Activated CD8-positive, alpha-beta memory T cell treated with anti-CD3 and anti-CD28 coated beads, Interleukin-2, amount 50 U/mL, for 4 hours (primary cell): Measurements from ENCODE around the gene DTX2.
"Not testable (repeated sequence)": the region's sequence is repeated elsewhere in the genome, so short reads cannot be mapped to it uniquely, and the experiment has no call there.

Experiments
- DNase-seq: peaks from one replicate; pipeline ENCODE4 v3.0.0-alpha.2; 2020

Gene DTX2

DNA sequence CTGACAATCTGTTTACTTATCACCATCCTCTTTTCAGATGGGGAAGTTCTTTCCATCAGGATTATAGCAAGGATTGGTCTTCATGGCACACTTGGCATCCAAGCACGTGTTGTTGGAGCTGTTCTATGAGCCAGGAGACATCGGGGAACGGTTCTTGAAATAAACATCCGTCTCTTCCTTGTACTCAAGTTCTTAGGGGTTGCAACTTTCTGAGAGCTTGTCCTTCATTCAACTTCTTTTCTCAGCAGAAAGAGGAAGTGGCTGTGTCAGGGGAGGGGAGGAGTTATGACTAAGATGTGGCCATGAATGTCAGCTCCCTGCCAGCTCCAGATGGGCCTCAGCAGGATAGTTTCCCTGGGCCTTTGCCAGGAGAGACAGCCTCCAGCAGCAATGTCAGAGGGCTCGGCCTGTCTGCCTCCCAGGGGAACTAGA, 15.9 kb upstream of the DTX2 start:
- DNase-seq, result not testable (repeated sequence)

DNA sequence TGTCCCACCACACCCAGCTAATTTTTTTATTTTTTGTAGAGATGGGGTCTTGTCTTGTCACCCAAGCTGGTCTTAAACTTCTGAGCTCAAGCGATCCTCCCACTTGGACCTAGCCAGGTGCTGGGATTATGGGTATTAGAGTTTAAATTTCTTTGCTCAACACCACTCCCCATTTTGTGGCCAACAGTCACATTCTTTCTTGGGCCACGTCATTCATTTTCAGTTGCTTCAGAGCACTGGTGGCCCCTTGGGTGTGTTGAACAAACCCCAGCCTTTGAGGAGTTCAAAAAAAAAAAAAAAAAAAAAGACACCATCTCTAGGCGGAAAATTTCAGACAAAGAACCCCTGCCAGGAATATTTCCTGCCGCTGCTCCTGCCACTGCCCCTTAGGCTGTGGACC, 4.5 kb upstream of the DTX2 start:
- not testable (repeated sequence) for DNase-seq

DNA sequence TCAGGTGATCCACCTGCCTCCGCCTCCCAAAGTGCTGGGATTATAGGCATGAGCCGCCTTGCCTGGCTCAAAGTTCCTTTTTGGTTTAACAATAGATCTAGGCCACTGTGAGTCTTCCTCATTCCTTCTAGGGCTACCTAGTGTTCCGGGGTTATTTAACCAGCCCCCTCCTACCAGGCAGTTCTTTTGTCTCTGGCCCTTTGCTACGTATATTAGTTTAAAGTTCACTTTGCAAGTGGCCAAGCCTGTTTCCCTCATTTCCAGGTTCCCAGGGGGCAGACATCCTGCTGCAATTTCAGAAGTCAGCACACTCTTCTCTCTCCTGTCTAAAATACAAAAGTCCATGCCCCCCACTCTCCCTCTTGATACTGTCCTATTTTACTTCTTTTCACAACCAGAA, 3.0 kb upstream of the DTX2 start:
- DNase-seq, result not testable (repeated sequence)

DNA sequence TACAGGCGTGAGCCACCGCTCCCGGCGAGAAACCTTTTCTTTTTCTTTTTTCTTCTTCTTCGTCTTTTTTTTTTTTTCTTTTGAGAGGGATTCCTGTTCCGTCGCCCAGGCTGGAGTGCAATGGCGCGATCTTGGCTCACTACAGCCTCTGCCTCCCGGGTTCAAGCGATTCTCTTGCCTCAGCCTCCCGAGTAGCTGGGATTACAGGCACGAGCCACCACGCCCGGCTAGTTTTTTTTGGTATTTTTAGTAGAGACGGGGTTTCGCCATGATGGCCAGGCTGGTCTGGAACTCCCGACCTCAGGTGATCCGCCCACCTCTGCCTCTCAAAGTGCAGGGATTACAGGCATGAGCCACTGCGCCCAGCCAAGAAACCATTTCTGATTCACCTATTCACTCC, 742 bp upstream of the DTX2 start:
- not testable (repeated sequence) for DNase-seq

DNA sequence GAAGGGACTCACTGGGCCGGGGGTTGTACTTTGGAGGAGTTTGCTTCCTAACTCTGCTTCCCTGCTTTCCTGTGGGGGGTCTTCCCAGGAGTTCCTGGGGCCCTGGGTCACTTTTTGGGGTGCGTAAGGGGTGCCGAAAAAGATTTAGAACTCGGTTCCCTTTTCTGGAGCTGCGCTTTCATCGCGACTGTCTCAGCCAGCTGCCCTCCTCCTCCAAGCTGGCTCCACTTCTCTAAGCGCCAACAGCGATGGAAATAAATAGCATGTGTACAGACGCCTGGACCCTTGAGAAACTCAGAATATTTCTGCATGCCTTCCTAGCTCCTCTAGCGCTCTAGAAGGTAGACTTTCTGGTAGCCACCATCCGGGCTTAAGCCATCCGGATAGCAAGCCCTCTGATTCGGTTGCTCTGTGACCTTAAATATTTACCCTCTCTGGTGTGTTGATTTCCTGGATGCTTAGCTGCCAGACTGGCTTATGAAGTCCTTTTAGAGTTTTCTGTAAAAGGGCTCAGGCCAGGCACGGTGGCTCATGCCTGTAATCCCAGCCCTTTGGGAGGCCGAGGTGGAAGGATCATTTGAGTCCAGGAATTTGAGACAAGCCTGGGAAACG, 868 bp downstream of the DTX2 start:
- not testable (repeated sequence) for DNase-seq

DNA sequence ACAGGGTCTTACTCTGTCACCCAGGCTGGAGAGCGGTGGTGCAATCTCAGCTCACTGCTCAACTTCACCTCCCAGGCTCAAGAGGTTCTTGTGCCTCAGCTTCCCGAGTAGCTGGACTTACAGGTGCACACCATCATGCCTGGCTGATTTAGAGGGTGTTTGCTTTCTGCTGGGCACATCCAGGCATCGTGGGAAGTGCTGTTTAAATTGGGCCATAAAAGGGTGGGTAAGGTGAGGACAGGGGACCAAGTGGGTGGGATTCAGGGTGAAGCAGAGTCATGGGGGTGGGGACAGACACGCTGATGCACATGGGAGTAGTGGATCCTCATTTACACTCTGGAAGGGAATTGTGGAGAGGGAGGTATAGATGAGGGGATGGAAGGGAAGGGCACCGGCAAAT, 3.5 kb downstream of the DTX2 start:
- not testable (repeated sequence) for DNase-seq

DNA sequence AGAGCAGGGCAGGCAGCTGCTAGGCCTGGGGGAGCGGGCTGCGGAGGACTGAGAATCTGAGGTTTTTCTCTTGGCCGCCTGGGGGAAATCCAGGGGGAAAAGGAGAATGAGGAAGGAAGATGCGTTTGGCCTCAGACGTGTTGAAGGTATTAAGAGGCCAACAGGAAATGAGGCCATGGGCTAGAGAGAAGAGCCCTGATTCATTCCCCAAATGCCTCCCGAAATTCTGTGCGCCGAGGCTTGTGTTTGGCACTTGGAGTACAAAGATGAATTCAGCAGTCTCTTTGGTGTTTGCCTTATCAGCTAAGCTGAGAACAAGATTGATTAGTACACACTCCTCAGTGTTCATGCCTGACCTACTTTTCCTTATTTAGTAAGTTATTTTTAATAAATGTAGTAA, 4.4 kb downstream of the DTX2 start:
- DNase-seq, result not testable (repeated sequence)

DNA sequence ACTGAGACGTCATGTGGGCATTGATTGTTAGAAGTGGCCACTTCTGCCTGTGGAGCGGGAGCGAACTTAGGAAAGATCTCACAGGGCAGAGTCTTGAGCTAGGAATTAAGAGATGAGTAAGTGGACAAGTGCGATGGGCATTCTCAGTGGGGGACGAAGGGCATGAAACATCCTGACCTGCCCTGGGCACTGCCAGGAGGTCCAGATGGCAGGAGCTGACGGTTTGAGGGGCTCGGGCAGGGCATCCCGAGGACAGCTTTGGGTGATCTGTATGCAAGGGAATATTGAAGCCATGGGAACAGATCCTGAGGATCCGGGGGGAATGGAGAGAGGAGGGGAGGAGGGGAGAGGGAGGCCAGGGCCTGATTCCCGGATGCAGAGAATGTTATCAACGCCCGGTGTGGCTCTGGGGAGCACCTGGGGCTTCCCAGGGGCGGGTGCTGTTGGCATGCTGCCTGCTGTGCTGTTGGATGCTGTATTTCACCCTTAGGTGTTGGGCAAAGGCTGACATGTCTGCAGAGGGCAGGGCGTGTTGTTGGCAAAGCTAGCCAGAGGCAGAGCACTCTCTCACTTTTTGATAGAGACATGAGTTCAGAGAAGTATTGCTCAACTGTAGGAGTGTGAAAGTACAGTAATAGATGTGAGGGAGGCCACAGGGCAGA, 6.4 kb downstream of the DTX2 start:
- not testable (repeated sequence) for DNase-seq

DNA sequence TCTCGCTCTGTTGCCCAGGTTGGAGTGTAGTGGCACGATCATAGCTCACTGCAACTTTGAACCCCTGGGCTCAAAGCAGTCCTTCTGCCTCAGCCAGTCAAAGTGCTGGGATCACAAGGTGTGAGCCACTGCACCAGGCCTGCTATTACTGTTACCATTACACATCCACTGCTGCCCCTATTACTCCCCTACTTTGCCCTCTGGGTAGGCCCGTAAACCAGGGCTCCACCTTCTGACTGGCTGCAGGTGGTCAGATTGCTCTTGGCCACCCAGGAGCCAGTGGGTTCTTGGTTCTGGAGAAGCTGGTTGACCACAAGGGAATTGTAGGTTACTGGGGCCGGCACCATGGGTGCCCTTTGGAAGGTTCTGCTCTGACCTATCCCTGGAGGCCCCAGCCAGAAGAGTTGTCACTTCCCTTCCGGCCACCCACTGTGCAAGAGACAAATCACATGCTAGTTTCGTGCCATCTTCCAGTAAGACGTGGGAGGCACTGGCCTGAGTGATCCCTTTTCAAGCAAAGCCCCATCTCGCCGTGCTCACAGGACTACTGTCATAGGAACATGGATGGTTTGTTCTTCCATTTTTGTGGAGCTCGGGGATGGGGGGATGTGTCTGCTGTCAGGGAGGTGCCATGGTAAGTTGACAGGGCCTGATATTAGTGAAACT, 10.2 kb downstream of the DTX2 start:
- DNase-seq, result not testable (repeated sequence)

DNA sequence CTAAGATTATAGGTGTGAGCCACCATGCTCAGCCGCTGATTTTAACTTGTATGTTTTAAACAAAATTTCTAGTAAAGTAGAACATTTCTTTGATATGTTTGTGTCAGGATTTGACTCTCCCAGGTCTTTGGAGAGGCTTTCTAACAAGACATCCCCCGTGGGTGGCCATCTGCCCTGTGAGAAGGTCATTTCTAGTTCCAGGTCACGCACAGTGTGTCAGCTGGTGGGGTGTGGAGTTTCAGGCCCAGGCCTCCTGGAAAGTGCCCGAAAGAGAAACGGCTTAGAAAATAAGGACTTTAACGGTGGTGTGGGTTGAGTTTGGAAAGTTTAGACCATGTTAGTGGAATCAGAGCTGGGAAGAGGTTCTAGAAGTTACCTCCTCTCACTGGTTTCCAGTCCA, 11.6 kb downstream of the DTX2 start:
- DNase-seq, result not testable (repeated sequence)

DNA sequence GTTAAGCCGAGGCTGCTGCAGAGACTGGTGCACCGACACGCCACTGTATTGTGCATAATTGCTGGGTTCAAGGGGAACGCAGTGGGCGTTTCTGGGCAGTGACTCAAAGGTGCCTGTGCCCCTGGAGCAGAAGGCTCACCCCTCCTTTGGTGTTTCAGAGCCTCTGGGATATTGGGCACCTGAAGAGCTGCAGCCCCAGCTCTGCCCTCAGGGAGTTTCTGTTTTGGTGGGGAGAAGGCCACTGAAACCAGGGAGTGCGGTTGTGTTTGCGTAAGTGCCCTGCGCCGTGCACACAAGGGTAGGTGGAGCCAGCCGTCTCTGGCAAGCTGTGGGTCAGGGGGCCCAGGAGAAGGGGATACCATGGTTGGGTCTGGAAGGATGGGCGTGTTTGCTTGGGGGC, 14.8 kb downstream of the DTX2 start:
- DNase-seq, result not testable (repeated sequence)

DNA sequence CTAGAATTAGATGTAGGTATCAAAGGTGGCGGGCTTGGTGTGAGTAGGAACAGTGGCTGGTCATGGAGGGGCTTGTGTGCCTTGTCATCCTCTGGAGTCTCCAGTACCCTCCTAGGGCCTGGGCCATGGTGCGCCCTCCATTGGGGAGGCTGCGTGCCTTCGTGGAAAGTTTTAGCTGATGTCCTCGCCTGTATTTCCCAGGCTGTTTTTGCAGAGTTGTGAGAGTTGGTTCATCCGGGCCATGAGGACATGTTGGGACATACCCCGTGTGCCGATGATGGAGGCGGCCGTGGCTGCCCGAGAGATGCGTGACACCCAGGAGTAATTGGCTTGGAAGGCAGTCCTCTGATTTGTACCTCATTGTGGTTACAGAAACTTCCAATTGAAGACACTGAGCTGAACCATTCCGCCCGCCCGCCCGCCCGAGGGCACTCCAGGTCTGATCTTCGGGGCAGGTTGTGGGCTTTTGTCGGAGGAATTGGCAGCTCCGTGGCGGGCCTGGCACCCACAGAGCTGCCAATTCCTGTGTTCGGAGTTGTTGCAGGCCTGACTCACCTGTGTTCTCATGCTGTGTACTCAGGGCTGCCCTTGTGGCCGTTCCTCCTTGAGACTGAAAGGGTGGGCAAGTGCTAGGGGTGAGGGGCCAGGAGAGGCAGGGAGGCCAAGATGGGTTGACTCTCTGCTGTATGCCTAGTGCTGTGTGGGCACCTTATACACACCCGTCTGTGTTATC, 15.4 kb downstream of the DTX2 start:
- not testable (repeated sequence) for DNase-seq

DNA sequence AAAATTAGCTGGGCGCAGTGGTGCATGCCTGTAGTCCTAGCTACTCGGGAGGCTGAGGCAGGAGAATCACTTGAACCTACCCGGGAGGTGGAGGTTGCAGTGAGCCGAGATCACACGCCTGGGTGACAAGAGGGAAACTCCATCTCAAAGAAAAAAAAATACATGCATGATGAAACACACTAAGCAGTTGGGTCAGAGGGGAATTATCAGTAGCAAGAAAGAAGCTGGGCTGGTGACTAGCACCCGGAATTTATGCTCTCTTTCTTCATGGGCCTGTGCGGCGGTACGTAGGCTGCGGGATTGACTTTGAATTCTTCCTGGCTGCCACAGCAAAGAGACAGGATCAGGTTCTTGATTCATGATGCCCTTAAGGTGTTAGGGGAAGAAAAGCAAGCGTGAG, 18.1 kb downstream of the DTX2 start:
- DNase-seq, result not testable (repeated sequence)

DNA sequence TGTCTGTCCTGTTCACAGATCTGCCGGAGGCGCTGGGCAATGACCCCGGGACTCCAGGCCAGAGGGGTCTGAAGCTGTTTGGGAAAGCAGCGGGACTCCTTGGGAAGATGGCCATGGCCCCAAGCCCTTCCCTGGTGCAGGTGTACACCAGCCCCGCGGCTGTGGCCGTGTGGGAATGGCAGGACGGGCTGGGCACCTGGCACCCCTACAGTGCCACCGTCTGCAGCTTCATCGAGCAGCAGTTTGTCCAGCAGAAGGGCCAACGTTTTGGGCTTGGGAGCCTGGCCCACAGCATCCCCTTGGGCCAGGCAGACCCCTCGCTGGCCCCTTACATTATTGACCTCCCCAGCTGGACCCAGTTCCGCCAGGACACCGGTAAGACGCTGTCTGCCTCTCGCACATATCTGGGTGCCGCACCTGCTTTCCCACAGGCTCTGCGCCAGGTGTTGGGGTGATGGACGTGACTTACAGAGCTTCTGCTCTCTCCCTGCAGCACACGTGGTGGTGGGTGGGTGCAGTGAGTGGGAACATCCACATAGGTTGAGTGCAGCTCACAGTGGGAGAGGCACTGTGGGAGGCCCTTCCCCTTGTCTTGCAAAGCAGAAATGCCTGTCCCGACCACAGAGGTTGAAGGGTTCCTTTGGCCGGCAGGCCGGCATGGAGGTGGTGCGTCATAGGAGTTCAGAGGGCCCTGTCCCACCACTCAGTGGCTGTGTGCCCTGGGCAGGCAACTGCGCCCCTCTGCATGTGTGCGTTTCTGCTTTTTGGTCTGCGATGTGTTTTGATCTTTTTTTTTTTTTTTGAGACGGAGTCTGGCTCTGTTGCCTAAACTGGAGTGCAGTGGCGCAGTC, 19.1 kb downstream of the DTX2 start:
- DNase-seq, result not testable (repeated sequence)

DNA sequence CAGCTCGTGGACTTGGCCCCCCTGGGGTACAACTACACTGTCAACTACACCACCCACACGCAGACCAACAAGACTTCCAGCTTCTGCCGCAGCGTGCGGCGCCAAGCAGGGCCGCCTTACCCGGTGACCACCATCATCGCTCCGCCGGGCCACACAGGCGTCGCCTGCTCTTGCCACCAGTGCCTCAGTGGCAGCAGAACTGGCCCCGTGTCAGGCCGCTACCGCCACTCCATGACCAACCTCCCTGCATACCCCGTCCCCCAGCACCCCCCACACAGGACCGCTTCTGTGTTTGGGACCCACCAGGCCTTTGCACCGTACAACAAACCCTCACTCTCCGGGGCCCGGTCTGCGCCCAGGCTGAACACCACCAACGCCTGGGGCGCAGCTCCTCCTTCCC, 21.2 kb downstream of the DTX2 start:
- DNase-seq, result not testable (repeated sequence)

DNA sequence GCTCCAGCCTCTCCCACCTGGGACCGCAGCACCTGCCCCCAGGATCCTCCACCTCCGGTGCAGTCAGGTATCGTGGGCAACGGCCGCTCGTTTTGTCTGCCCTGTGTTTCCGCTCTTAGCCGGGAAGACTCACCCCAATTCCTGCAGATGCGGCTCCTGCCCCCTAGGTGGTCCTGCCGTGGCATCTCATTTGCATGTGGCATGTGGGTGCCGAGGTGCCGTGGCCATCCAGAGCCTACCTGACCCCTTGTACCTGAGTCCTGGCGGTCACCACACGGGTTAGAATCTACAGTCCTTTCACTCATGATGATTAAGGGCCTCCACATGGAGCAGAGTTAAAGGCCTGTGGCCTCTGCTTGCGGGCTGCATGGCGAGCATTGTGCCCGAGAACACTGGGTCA, 21.6 kb downstream of the DTX2 start:
- DNase-seq, result not testable (repeated sequence)

DNA sequence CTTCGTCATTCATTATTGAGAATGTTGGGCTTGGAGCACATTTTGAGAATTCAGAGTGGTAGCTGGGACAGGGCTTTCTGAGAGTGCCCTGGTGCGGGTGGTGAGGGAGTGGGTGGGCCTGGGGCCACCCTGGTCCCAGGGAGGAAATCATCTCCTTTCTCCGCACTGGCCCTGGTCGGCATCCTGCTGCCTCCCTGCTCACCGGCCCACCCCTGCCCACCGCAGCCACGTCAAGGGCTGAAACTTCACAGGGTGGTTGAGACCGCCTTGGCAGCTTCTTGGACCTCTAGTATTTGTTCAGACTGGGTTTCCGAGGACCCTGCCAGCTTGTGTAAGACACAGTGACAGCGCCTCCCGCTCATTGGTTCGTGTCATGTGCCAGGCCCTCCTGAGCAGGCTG, 22.9 kb downstream of the DTX2 start:
- DNase-seq, result not testable (repeated sequence)

DNA sequence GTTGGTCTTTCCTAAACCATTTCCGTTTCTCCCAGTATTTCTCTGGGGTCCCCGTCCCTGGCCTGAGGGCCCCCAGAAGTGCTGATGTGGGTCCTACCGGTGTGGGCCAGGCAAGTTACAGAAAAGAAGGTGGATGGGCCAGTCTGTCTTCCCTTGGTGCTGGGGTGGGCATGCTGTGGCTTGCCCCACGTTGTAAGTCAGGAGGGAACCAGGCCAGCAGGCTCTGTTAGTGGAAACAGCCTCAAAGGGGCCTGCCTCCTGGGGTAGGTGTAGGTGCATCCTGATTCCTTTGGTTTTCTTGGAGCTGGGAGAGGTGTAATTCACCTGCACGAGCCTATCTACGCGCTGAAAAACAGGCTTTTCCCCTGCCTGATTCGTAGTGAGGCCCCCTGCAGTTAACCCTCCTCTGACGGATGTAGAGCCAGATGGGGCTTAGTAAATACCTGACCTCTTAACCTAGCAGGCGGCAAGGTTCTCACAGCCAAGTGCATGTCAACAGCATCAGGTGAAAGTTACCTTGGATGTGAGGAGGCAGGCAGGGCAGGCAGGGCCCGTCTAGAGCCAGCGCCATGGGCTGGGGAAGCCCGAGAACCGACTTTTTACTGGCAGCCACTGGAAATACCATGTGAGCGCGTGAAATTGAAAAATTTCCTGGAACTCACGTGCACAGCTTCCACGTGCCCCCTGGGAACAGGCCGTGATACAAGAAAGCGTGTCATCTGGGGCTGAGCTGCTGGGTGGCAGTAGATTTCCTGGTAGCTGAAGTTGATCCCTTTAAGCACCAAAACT, 24.5 kb downstream of the DTX2 start:
- DNase-seq, result not testable (repeated sequence)

DNA sequence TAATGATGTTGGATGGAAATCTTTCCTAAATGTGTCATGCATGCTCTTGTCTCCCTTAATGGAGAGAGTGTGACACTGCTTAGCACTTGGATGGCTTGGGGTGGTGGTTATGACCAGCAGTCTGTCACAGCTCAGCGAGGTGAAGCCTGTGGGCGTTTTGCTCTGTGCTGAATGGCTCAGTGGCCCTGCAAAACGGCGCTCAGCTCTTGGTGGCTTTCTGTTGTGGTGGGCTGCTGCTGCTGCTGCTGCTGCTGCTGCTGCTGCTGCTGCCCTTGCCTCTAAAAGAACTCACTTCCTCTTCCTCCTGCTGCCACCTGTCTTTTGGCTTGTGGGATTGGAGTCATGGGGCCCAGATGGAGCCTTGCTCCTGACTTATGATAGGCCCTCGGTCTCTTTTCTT, 25.1 kb downstream of the DTX2 start:
- DNase-seq, result peak; percentile 39

DNA sequence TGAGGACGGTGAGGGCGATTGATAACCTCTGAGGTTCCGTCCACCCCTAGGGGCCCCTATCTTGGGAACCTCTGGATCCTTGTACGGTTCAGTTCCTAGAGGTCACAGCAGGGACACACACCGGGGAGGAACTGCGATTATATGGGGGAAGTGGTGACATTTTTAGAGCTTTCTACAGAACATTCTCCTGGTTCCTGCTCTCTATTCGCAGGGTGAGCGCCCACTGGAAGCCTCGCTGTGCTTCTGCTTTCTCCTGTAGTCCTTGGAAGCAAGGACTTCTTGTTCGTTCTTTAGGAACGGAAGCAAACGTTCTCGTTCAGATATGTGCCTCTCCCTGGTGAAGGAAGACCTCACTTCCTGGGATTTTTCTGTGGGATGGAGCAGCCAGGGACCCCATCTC, 26.5 kb downstream of the DTX2 start:
- not testable (repeated sequence) for DNase-seq

DNA sequence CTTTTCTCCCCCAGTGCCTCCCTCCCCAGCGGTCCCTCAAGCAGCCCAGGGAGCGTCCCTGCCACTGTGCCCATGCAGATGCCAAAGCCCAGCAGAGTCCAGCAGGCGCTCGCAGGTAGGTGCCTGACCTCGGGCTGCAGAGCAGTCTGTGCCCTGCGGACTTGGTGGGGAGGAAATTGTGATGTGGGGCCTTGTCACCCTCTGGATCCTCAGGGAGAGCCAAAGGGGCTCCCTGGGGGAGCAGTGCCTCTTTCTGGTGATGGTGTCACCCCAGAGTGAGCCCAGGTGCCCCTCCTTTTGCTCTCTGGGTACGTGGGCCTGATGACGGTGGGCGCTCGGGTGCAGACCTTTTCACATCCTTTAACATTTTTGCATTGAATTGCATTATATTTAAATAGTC, 30.6 kb downstream of the DTX2 start:
- DNase-seq, result not testable (repeated sequence)

DNA sequence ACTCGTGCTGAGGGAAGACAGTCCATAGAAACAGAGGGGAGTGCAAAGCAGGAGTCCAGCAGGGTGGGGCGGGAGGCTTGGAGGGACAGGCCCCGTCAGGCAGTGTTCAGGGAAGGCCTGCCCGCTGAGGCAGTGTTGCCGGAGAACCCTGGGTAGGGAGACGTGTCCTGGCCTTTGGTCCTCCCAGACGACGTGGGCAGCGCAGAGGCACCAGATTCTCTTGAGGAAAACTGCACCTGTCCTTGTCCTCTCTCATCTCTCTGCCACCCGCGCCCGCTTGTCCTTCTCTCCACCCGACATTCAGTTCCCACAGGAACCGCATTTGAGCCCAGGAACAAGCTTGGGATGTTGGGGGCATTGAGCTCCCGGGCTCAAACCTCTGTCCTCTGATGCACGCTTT, 34.2 kb downstream of the DTX2 start:
- DNase-seq, result not testable (repeated sequence)
